Common myeloid progenitor, CD34-positive (primary cell): ENCODE results near the gene KRT9.
"Not testable (repeated sequence)": the region's sequence is repeated elsewhere in the genome, so short reads cannot be mapped to it uniquely, and the experiment has no call there.

ENCODE experiments used
- CTCF ChIA-PET: fragments of 350-600 bp; sonication (Branson Sonifier 250); formaldehyde crosslinking; loops from one replicate; lab custom pipeline; 2021; ENCODE audit warnings: antibody characterized with exemption; lab: Charles Lee
- POLR2A ChIA-PET: fragments of 350-600 bp; sonication (Branson Sonifier 250); formaldehyde crosslinking; loops from one replicate; lab custom pipeline; 2021; ENCODE audit warnings: antibody characterized with exemption; lab: Charles Lee
- DNase-seq, 3 donors: peaks; one replicate each; pipeline versions ENCODE4 v3.0.0 to v3.0.0-alpha.2; 2013
- H3K27ac ChIP-seq, 2 experiments: 1 replicate in 1 of 2; 2 replicates in 1 of 2; pipeline ENCODE4 v1.7.0; 2013; ENCODE audit warnings: inconsistent platforms in 2 of 2, low read length in 2 of 2, mild to moderate bottlenecking in 2 of 2, low read depth in 1 of 2, moderate library complexity in 1 of 2; ENCODE audit not compliant: severe bottlenecking in 2 of 2, insufficient read depth in 1 of 2, poor library complexity in 1 of 2
- H3K27me3 ChIP-seq, 5 experiments: replicated peaks in 2 of 5; 1 replicate in 3 of 5; 2 replicates in 2 of 5; pipeline versions ENCODE4 v1.6.1 to v1.7.0; 2013; ENCODE audit warnings: low read length in 4 of 5, mild to moderate bottlenecking in 2 of 5, moderate library complexity in 2 of 5, inconsistent platforms in 1 of 5; ENCODE audit not compliant: insufficient read depth in 5 of 5, control insufficient read depth in 4 of 5
- H3K36me3 ChIP-seq, 4 experiments: 1 replicate in 2 of 4; 2 replicates in 2 of 4; pipeline versions ENCODE4 v1.6.1 to v1.7.0; 2013; ENCODE audit warnings: low read length in 3 of 4, control low read depth in 1 of 4, mild to moderate bottlenecking in 1 of 4; ENCODE audit not compliant: control insufficient read depth in 4 of 4, insufficient read depth in 4 of 4
- H3K4me1 ChIP-seq, 4 experiments: 1 replicate in 3 of 4; 2 replicates in 1 of 4; pipeline versions ENCODE4 v1.6.1 to v1.7.1; 2013; ENCODE audit warnings: low read length in 3 of 4, mild to moderate bottlenecking in 3 of 4, control low read depth in 1 of 4, inconsistent platforms in 1 of 4, moderate library complexity in 1 of 4; ENCODE audit not compliant: control insufficient read depth in 4 of 4, insufficient read depth in 4 of 4; ENCODE audit errors: control extremely low read depth in 1 of 4
- H3K4me3 ChIP-seq, 7 experiments: 1 replicate in 4 of 7; 2 replicates in 3 of 7; pipeline versions ENCODE4 v1.5.1 to v1.7.0; 2013; ENCODE audit warnings: mild to moderate bottlenecking in 7 of 7, low read length in 6 of 7, moderate library complexity in 6 of 7, inconsistent platforms in 2 of 7, low read depth in 2 of 7, control low read depth in 1 of 7; ENCODE audit not compliant: insufficient read depth in 4 of 7, control insufficient read depth in 1 of 7; ENCODE audit errors: extremely low read depth in 1 of 7
- H3K9me3 ChIP-seq, 5 experiments: 1 replicate in 4 of 5; 2 replicates in 1 of 5; pipeline versions ENCODE4 v1.6.1 to v1.7.1; 2013; ENCODE audit warnings: low read length in 4 of 5, mild to moderate bottlenecking in 2 of 5, inconsistent platforms in 1 of 5, low read depth in 1 of 5, moderate library complexity in 1 of 5; ENCODE audit not compliant: control insufficient read depth in 4 of 5, insufficient read depth in 2 of 5; ENCODE audit errors: control extremely low read depth in 1 of 5
- WGBS: methylation state at CpG from one replicate; pipeline ENCODE4 v1.1.5; 2013; ENCODE audit not compliant: insufficient coverage; 5-methylcytosine and 5-hydroxymethylcytosine counted together

KRT9 gene

GRCh38 chr17:41613277-41614082 lies 41.6 kb upstream of the KRT9 start:
- no peak overlapping the region for H3K27ac ChIP-seq
- CTCF ChIA-PET, result no interaction called here
- POLR2A ChIA-PET, result no interaction called here

DNA sequence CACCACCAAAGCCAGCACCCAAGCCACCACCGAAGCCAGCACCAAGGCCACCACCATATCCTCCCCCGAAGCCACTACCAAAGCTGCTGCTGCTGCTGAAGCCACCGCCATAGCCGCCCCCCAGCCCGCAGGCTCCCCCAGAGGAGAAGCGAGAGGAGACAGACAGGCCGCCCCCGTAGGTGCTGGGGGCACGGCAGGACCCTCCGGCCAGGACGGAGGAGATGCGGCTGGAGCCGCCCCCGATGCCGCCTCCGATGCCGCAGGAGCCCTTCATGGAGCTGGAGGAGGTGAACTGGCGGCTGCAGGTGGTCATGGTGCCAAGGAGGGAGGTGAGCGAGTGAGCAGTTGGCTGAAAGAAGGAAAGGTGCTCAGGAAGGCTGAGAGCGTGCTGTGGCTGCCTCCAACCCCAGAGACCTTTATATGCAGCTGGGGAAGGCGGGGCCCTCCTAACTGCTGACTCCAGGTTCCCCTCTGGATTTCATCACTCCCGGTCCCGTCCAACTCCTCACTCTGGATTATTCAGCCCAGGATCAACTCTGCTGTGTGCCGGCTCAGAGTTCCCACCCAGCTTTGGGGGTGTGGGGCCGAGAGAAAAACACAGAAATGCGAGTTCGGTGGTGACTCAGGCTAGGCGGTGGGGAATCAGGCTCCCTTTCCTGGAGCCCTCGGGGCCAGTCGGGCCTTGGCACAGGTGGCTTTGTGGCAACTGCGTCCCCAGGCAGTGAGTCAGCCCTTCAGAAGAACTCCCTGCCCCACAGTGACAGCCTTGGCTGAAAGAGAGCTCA lies 40.7 kb upstream of the KRT9 start, which contains the start of gene KRT16:
Gene KRT16 (minus strand): TSS at position 392 of the 785 bp plus-strand sequence. CDS start 79 bp downstream, at position 313.
- H3K27me3 ChIP-seq, H3K9me3 ChIP-seq, CTCF ChIA-PET, H3K4me3 ChIP-seq, POLR2A ChIA-PET, H3K36me3 ChIP-seq, H3K4me1 ChIP-seq, H3K27ac ChIP-seq: not testable (repeated sequence)
- peak in 2 of 3 donors; percentile 13 to 16 for DNase-seq
- WGBS, result 93% methylated on average over 25 of the region's 31 CpGs

More at GRCh38 chr17:41613277-41614082, 41.6 kb upstream of the KRT9 start:
- no peak for DNase-seq
- no peaks in the 10 kb centered on the region for H3K9me3 ChIP-seq
- H3K27me3 ChIP-seq, result peaks cover 0 to 6% (median 3%) of the 10 kb centered on the region in 5 experiments
- H3K36me3 ChIP-seq, result no peaks in the 10 kb centered on the region
- WGBS, result 95% methylated on average over 7 of the region's 11 CpGs
- no peaks in the 10 kb centered on the region for H3K4me1 ChIP-seq
- no peak overlapping the region for H3K4me3 ChIP-seq

- H3K4me1 ChIP-seq, result no peaks in the 10 kb centered on the region
- CTCF ChIA-PET, result interaction anchor here (1.3 to 2.5 kb wide), 4 partner anchors 37 to 66 kb away, joined by 3 to 10 read pairs (median 8); no protein-coding TSS in a partner anchor
- H3K9me3 ChIP-seq, result peaks cover 0 to 7% (median 6%) of the 10 kb centered on the region in 5 experiments
- no peak overlapping the region for H3K4me3 ChIP-seq
- POLR2A ChIA-PET, result no interaction called here
- no peak for DNase-seq
- 93% methylated on average over 20 of the region's 25 CpGs for WGBS
- no peak overlapping the region for H3K27ac ChIP-seq
- peaks cover 0 to 6% (median 2%) of the 10 kb centered on the region in 5 experiments for H3K27me3 ChIP-seq
- no peaks in the 10 kb centered on the region for H3K36me3 ChIP-seq
Observed at GRCh38 chr17:41610965-41611640, 39.2 kb upstream of the KRT9 start.

- 32% methylated on average over 9 of the region's 10 CpGs for WGBS
- H3K4me1 ChIP-seq, H3K9me3 ChIP-seq, POLR2A ChIA-PET, H3K27me3 ChIP-seq, H3K36me3 ChIP-seq, H3K27ac ChIP-seq, H3K4me3 ChIP-seq: not testable (repeated sequence)
- DNase-seq, result peak in 2 of 3 donors; percentile 29 to 30
- CTCF ChIA-PET, result interaction anchor here (0.9 to 2.5 kb wide), 8 partner anchors 9 to 65 kb away, joined by 3 to 10 read pairs (median 5); no protein-coding TSS in a partner anchor
Observed at GRCh38 chr17:41610061-41610517, 38.2 kb upstream of the KRT9 start.

- DNase-seq, result peak in 2 of 3 donors; percentile 14 to 29
- CTCF ChIA-PET, result interaction anchor here (1.7 kb wide), 1 partner anchor 29 kb away, joined by 3 read pairs; no protein-coding TSS in a partner anchor
- H3K27me3 ChIP-seq, result not testable (repeated sequence)
Observed at GRCh38 chr17:41606930-41607329, 35.1 kb upstream of the KRT9 start.

GRCh38 chr17:41602524-41602923 lies 30.7 kb upstream of the KRT9 start:
- no peak for DNase-seq
- Histone ChIP-seq H3K4me3 (no peak overlapping the region), H3K27me3 (no peaks in the 10 kb centered on the region), H3K36me3 (no peaks in the 10 kb centered on the region), H3K27ac (no peak overlapping the region), H3K4me1 (no peaks in the 10 kb centered on the region), H3K9me3 (peaks cover 0 to 7% (median 6%) of the 10 kb centered on the region in 5 experiments)
- WGBS, result 80% methylated on average over 1 of the region's 2 CpGs
- POLR2A ChIA-PET, result no interaction called here
- CTCF ChIA-PET, result interaction anchor here (0.8 to 2.2 kb wide), 5 partner anchors 19 to 323 kb away, joined by 3 to 6 read pairs (median 3); no protein-coding TSS in a partner anchor

More at GRCh38 chr17:41606930-41607329, 35.1 kb upstream of the KRT9 start:
- H3K9me3 ChIP-seq, POLR2A ChIA-PET, H3K27ac ChIP-seq, H3K4me3 ChIP-seq, H3K36me3 ChIP-seq, H3K4me1 ChIP-seq: not testable (repeated sequence)
- 73% methylated on average over 3 of the region's 4 CpGs for WGBS
